DOHH2 (cell line): ENCODE data around the gene SNX11.

Experiments
- EZH2phosphoT487 ChIP-seq: fragments of 200-600 bp; sonication (generic); IDR thresholded peaks from 2 replicates; pipeline ENCODE4 v1.6.1; 2017; ENCODE audit warnings: borderline replicate concordance, mild to moderate bottlenecking, antibody characterized with exemption, low read length, moderate library complexity, mixed read lengths
- TF ChIP-seq, protein P1 (sequence below): fragments of 200-600 bp; sonication (generic); IDR thresholded peaks from one replicate; pipeline ENCODE4 v1.5.1; 2014; ENCODE audit warnings: antibody characterized with exemption, mild to moderate bottlenecking, low read depth, low read length; ENCODE audit not compliant: poor library complexity, severe bottlenecking

GRCh38 chr17:48144976-48145798 is 37.6 kb downstream of the SNX11 start:
- TF ChIP-seq, protein P1, sequence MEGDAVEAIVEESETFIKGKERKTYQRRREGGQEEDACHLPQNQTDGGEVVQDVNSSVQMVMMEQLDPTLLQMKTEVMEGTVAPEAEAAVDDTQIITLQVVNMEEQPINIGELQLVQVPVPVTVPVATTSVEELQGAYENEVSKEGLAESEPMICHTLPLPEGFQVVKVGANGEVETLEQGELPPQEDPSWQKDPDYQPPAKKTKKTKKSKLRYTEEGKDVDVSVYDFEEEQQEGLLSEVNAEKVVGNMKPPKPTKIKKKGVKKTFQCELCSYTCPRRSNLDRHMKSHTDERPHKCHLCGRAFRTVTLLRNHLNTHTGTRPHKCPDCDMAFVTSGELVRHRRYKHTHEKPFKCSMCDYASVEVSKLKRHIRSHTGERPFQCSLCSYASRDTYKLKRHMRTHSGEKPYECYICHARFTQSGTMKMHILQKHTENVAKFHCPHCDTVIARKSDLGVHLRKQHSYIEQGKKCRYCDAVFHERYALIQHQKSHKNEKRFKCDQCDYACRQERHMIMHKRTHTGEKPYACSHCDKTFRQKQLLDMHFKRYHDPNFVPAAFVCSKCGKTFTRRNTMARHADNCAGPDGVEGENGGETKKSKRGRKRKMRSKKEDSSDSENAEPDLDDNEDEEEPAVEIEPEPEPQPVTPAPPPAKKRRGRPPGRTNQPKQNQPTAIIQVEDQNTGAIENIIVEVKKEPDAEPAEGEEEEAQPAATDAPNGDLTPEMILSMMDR, result no peak
- TF ChIP-seq EZH2phosphoT487, result no peak
